Progenitor cell of endocrine pancreas (in vitro differentiated cells): ENCODE measurements around the gene TMPRSS6. TPM values are rescaled to one million over a fixed set of nuclear protein-coding genes. Genes with fewer than 3 reads are reported as not detected.

Source experiments
- DNase-seq: peaks from one replicate; pipeline ENCODE4 v3.0.0; 2021; ENCODE audit warnings: low spot score; ENCODE audit not compliant: unreplicated experiment
- H3K27ac Mint-ChIP-seq: 2 replicates; pipeline ENCODE4 v1.8.0; 2021; ENCODE audit warnings: mild to moderate bottlenecking, moderate library complexity, mixed read lengths
- H3K27me3 Mint-ChIP-seq: 2 replicates; pipeline ENCODE4 v1.8.0; 2021; ENCODE audit warnings: mixed read lengths
- H3K36me3 Mint-ChIP-seq: 2 replicates; pipeline ENCODE4 v1.8.0; 2022; ENCODE audit warnings: mixed read lengths; ENCODE audit not compliant: insufficient read depth
- H3K4me1 Mint-ChIP-seq: 2 replicates; pipeline ENCODE4 v1.8.0; 2021; ENCODE audit warnings: low read depth, mixed read lengths
- H3K4me3 Mint-ChIP-seq: 2 replicates; pipeline ENCODE4 v1.8.0; 2021; ENCODE audit warnings: low read depth, mild to moderate bottlenecking, moderate library complexity, mixed read lengths
- H3K9me3 Mint-ChIP-seq: 2 replicates; pipeline ENCODE4 v1.8.0; 2021; ENCODE audit warnings: low read depth, mixed read lengths
- total RNA-seq: library from RNA; stranded (reverse); gene quantifications from 2 replicates; pipeline ENCODE4 v1.2.1, GENCODE V29; 2021
- TF ChIP-seq, protein P1 (sequence below): fragments of 200-600 bp; sonication (generic); IDR thresholded peaks from one replicate; pipeline ENCODE4 v1.5.0; 2021; ENCODE audit warnings: antibody characterized with exemption, mild to moderate bottlenecking; ENCODE audit not compliant: unreplicated experiment

The TMPRSS6 gene
- total RNA-seq, 1 donor from 2014 or later, result 12.6 TPM

DNA sequence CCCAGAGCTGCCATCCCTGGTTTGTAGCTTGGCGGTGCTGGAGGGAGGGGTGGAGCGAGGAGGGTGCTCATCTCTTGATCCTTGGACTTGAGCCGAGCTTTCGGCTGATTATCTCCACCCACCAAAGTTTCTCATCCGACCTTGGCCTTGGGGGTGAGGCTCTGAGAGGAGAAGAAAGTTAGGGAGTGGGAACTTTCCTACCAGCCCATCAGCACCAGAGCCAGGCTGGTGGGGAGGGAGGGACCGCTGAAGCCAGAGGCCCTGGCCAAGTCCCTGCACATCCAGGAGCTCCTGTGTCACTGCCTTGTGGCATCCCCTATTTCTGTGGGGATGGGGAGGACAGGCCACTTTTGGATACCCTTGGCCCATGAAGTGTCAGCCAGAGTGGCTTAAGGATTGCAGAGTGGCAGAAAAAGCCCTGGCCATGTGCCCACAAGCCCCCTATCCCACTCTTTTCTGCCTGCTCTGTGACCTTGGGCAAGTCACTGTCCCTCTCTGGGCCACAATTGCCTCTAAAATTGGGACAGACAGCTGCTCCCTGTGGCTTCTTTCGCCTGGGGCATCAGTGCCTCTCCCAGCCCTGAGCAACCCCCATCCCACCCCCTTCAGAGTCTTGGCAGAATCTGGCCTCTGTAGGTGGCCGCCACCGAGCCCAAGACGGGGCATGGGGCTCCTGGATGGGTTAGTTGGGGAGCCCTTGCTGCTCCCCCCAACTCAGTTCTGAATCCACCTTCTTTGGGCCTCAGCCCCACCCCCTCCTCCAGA, 47.7 kb downstream of the TMPRSS6 start:
- no peaks in the 10 kb centered on the region for H3K36me3 Mint-ChIP-seq
- no peak for DNase-seq
- TF ChIP-seq, protein P1, sequence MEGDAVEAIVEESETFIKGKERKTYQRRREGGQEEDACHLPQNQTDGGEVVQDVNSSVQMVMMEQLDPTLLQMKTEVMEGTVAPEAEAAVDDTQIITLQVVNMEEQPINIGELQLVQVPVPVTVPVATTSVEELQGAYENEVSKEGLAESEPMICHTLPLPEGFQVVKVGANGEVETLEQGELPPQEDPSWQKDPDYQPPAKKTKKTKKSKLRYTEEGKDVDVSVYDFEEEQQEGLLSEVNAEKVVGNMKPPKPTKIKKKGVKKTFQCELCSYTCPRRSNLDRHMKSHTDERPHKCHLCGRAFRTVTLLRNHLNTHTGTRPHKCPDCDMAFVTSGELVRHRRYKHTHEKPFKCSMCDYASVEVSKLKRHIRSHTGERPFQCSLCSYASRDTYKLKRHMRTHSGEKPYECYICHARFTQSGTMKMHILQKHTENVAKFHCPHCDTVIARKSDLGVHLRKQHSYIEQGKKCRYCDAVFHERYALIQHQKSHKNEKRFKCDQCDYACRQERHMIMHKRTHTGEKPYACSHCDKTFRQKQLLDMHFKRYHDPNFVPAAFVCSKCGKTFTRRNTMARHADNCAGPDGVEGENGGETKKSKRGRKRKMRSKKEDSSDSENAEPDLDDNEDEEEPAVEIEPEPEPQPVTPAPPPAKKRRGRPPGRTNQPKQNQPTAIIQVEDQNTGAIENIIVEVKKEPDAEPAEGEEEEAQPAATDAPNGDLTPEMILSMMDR, result no peak
- H3K4me3 Mint-ChIP-seq, result no peak overlapping the region
- peaks cover 6% of the 10 kb centered on the region for H3K27me3 Mint-ChIP-seq
- H3K9me3 Mint-ChIP-seq, result no peaks in the 10 kb centered on the region
- H3K4me1 Mint-ChIP-seq, result peaks cover 3% of the 10 kb centered on the region
- H3K27ac Mint-ChIP-seq, result no peak overlapping the region

DNA sequence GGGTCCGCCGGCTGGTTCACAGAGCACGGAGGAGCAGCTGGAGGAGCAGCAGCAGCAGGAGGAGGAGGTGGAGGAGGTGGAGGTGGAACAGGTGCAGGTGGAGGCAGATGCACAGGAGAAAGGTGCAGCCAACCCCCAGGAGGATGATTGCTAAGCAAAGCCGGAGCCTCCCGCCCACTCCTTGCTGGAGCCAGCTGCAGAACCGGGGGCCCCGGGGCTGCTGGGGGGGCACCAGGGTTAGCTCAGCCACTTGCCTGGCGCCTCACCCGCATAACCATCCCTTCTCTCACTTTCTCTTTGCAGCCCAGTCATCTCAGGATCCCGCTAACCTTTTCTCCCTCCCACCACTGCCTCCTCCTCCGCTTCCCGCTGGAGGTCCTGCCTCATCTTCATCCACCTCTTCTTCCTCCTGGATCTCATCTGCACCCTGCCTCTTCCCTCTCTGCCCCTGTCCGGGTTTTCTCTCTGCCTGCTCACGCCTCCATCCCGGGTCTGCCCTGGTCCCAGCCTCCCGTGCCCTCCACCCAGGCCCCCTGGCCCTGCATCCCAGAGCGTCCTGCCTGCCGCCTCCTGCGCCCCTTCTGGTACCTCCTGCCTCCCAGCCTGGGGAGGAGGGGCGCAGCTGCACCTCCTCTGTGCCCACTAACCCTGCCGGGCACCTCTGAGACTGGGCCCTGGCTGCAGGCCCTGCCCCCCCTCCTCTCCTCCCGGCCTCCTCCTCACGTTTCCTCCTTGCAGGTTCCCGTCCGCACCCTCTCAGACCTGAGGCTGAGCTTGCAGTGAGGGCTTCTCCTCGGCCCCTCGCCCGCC, 48.5 kb downstream of the TMPRSS6 start:
- Mint-ChIP-seq H3K36me3 (peaks cover 2% of the 10 kb centered on the region), H3K27me3 (no peaks in the 10 kb centered on the region), H3K4me3 (no peak overlapping the region), H3K4me1 (peaks cover 2% of the 10 kb centered on the region), H3K9me3 (no peaks in the 10 kb centered on the region), H3K27ac (no peak overlapping the region)
- no peak for DNase-seq
- TF ChIP-seq, protein P1, result no peak

DNA sequence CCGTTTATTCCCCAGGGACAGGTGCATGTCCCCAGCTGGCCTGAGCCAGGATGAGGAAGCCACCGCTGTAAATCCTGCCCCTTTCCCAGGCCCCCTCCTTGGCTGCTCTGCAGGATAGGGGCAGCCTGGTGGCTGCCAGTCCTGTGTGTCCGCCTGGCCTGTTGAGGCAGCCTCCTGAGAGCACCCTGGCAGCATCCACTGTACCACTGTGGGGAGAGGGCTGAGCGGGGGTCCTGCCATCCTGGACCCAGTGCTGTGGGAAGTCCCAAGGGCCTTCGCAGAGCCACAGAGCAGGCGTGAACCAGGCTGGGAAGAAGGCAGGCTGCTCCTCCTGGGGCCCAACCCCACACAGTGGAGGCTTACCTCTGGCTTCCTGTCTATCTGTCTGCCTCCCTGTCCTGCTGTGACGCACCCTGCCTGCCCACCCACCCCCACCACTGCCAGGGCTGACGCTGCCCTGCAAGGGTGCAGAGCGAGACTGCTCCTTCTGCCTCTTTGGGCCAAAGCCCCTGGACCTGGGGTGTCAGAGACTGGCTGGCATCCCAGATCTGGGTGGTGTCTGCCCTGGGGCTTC, 49.5 kb downstream of the TMPRSS6 start:
- no peak overlapping the region for H3K27ac Mint-ChIP-seq
- DNase-seq, result no peak
- TF ChIP-seq, protein P1, result no peak

DNA sequence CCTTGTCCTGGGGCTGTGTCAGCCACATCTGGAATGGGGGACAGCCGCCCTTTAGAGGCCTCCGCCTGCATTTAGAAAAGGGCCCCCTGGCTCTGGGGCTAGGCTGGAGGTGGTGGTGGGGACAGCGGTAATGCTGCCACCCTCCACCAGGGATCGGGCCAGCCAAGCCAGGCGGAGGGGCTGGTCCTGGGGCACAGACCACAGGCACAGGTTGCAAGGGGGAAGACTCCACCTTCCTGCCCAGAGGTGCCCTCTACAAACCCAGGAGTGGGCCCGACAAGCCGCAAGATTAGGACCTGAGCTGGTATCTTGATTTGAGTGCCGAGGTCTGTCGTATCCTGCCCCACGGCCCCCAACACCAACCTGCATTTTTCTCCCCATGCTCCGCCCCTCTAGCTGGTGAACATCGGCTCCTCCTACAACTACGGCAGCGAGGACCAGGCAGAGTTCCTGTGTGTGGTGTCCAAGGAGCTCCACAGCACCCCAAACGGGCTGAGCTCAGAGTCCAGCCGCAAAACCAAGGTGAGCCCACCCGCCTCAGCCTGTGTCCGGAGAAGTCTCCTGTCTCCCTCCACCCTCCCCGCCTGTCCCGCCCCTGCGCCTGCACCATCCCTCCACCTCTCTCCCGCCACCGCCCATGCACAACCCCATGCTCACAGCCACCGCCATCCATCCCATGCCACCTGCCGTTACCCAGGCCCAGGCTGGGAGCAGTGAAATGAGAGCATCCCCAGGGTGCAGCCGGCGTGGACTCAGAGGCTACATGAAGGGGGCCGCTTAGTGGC, 50.4 kb downstream of the TMPRSS6 start:
- Mint-ChIP-seq H3K36me3 (peaks cover 2% of the 10 kb centered on the region), H3K4me3 (no peak overlapping the region), H3K9me3 (no peaks in the 10 kb centered on the region), H3K4me1 (no peaks in the 10 kb centered on the region), H3K27me3 (no peaks in the 10 kb centered on the region), H3K27ac (no peak overlapping the region)
- TF ChIP-seq, protein P1, result no peak
- no peak for DNase-seq

More for the DNA sequence above, 49.5 kb downstream of the TMPRSS6 start:
- Mint-ChIP-seq H3K36me3 (peaks cover 2% of the 10 kb centered on the region), H3K27me3 (no peaks in the 10 kb centered on the region), H3K4me3 (no peak overlapping the region), H3K4me1 (no peaks in the 10 kb centered on the region), H3K9me3 (no peaks in the 10 kb centered on the region)
